HG03108 (cell line): ENCODE results near the gene RAPSN.

Experiments
- ATAC-seq: cut with Tn5 transposase; IDR thresholded peaks from one replicate; pipeline ENCODE4 v1.9.1; 2021; ENCODE audit warnings: moderate library complexity; ENCODE audit not compliant: unreplicated experiment

Gene RAPSN

GRCh38 chr11:47448566-47449427 lies at the start of gene RAPSN:
Gene RAPSN, minus strand, starts transcription at chr11:47449136. Its CDS starts 172 bp downstream, at chr11:47448964.
- ATAC-seq, result no peak

- no peak for ATAC-seq
Observed at GRCh38 chr11:47498149-47498548, 49.2 kb upstream of the RAPSN start.

GRCh38 chr11:47496808-47497207 lies 47.9 kb upstream of the RAPSN start:
- no peak for ATAC-seq

GRCh38 chr11:47495856-47496217 lies 46.9 kb upstream of the RAPSN start:
- ATAC-seq, result no peak

- ATAC-seq, result no peak
Observed at GRCh38 chr11:47495011-47495855, 46.3 kb upstream of the RAPSN start.

GRCh38 chr11:47489395-47489755 lies 40.4 kb upstream of the RAPSN start:
- no peak for ATAC-seq

- ATAC-seq, result no peak
Observed at GRCh38 chr11:47488674-47489394, 39.9 kb upstream of the RAPSN start.

GRCh38 chr11:47488111-47488510 lies 39.2 kb upstream of the RAPSN start:
- ATAC-seq, result no peak

GRCh38 chr11:47487421-47487820 lies 38.5 kb upstream of the RAPSN start:
- ATAC-seq, result no peak

- ATAC-seq, result no peak
Observed at GRCh38 chr11:47485107-47485506, 36.2 kb upstream of the RAPSN start.

GRCh38 chr11:47483457-47483856 lies 34.5 kb upstream of the RAPSN start:
- ATAC-seq, result no peak

- no peak for ATAC-seq
Observed at GRCh38 chr11:47480762-47481161, 31.8 kb upstream of the RAPSN start.

- ATAC-seq, result no peak
Observed at GRCh38 chr11:47478651-47479329, 29.9 kb upstream of the RAPSN start.

- no peak for ATAC-seq
Observed at GRCh38 chr11:47477753-47478152, 28.8 kb upstream of the RAPSN start.

GRCh38 chr11:47477323-47477722 lies 28.4 kb upstream of the RAPSN start:
- ATAC-seq, result no peak

- ATAC-seq, result no peak
Observed at GRCh38 chr11:47470671-47471070, 21.7 kb upstream of the RAPSN start.

- ATAC-seq, result no peak
Observed at GRCh38 chr11:47469361-47470179, 20.6 kb upstream of the RAPSN start.

GRCh38 chr11:47468598-47469214 lies 19.8 kb upstream of the RAPSN start:
- no peak for ATAC-seq

GRCh38 chr11:47467357-47467756 lies 18.4 kb upstream of the RAPSN start:
- ATAC-seq, result no peak
